Activated T-helper 1 cell treated with anti-CD3 and anti-CD28 coated beads, Interleukin-12 subunit alpha, Interleukin-12 subunit beta, Interleukin-2, Interleukin-4 antibody, amounts not matched to agents 30 ng/mL and 10 ng/mL and 1 ng/mL, durations not matched to agents 14 hours and 24 hours and 36 hours (primary cell): ENCODE data around the gene DUSP9. TPM values are rescaled to one million over a fixed set of nuclear protein-coding genes. Genes with fewer than 3 reads are reported as not detected.
A peak's percentile ranks its signal among the peaks of the same experiment; 100 is the strongest.
"Not testable (repeated sequence)": the region's sequence is repeated elsewhere in the genome, so short reads cannot be mapped to it uniquely, and the experiment has no call there.

Experiments
- DNase-seq: peaks from one replicate; pipeline ENCODE4 v3.0.0; 2021; ENCODE audit warnings: low spot score
- H3K27ac Mint-ChIP-seq: one replicate; pipeline ENCODE4 v1.8.0; 2021; ENCODE audit warnings: mild to moderate bottlenecking, mixed read lengths
- H3K27me3 Mint-ChIP-seq: one replicate; pipeline ENCODE4 v1.8.0; 2022; ENCODE audit warnings: mild to moderate bottlenecking, moderate library complexity, mixed read lengths; ENCODE audit not compliant: insufficient read depth
- H3K36me3 Mint-ChIP-seq: one replicate; pipeline ENCODE4 v1.8.0; 2021; ENCODE audit warnings: low read depth, mixed read lengths
- H3K4me1 Mint-ChIP-seq: one replicate; pipeline ENCODE4 v1.8.0; 2021; ENCODE audit warnings: low read depth, mixed read lengths
- H3K4me3 Mint-ChIP-seq: one replicate; pipeline ENCODE4 v1.8.0; 2021; ENCODE audit warnings: mild to moderate bottlenecking, moderate library complexity, mixed read lengths
- H3K9me3 Mint-ChIP-seq: one replicate; pipeline ENCODE4 v1.8.0; 2021; ENCODE audit warnings: mixed read lengths
- intact Hi-C: fragments of 100-400 bp; cut with micrococcal nuclease; formaldehyde crosslinking; loops from one replicate; pipeline ENCODE4 v1.15.1; 2024
- total RNA-seq: library from RNA; stranded (reverse); gene quantifications from 2 replicates; pipeline ENCODE4 v1.2.3, GENCODE V29; 2022

Gene DUSP9
- total RNA-seq, 1 donor from 2014 or later, result 0.10 TPM

DNA sequence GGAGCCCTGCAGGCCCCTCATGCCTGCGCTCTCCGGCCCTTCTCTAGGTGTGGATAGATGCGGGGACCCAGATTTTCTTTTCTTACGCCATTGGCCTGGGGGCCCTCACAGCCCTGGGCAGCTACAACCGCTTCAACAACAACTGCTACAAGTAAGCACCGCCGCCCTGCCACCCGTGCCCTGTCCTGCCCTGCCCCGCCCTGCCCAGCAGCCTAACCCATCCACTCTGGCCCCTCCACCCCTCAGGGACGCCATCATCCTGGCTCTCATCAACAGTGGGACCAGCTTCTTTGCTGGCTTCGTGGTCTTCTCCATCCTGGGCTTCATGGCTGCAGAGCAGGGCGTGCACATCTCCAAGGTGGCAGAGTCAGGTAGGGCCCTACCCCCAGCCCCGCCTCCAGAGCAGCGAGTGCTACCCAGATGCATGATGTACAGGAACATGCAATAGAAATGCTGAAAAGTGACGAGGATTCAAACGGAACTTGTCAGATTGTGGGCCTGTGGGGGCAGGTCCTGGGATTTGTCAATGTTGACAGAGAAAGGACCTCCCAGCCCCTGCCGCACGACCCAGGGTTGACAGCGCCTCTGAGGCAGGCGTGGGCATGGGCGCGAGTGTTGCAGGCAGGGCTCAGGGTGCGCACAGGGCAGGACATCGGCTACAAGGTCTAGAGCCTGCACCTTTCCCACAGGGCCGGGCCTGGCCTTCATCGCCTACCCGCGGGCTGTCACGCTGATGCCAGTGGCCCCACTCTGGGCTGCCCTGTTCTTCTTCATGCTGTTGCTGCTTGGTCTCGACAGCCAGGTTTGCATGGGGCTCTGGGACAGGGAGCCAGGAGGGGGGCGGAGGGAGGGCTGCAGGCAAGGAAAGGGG is 46.4 kb downstream of the DUSP9 start:
- intact Hi-C loops, result no loop called here
- Mint-ChIP-seq H3K9me3 (no peaks in the 10 kb centered on the region), H3K27me3 (no peaks in the 10 kb centered on the region), H3K4me1 (no peaks in the 10 kb centered on the region), H3K27ac (no peak overlapping the region), H3K4me3 (no peak overlapping the region), H3K36me3 (peaks cover 6% of the 10 kb centered on the region)
- no peak for DNase-seq

DNA sequence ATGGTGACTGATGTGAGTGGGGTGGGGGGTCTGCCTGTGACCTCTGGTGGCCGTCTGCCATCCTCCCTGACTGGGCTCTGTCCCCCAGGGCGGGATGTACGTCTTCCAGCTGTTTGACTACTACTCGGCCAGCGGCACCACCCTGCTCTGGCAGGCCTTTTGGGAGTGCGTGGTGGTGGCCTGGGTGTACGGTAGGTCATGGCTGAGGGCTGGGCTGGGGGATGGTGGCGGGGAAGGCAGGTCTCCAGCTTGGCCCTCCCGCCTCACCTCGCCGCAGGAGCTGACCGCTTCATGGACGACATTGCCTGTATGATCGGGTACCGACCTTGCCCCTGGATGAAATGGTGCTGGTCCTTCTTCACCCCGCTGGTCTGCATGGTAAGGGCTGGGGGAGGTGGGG is 47.3 kb downstream of the DUSP9 start:
- H3K27me3 Mint-ChIP-seq, H3K4me1 Mint-ChIP-seq, H3K9me3 Mint-ChIP-seq, H3K27ac Mint-ChIP-seq, DNase-seq, H3K4me3 Mint-ChIP-seq, intact Hi-C loops: not testable (repeated sequence)
- peaks cover 10% of the 10 kb centered on the region for H3K36me3 Mint-ChIP-seq

DNA sequence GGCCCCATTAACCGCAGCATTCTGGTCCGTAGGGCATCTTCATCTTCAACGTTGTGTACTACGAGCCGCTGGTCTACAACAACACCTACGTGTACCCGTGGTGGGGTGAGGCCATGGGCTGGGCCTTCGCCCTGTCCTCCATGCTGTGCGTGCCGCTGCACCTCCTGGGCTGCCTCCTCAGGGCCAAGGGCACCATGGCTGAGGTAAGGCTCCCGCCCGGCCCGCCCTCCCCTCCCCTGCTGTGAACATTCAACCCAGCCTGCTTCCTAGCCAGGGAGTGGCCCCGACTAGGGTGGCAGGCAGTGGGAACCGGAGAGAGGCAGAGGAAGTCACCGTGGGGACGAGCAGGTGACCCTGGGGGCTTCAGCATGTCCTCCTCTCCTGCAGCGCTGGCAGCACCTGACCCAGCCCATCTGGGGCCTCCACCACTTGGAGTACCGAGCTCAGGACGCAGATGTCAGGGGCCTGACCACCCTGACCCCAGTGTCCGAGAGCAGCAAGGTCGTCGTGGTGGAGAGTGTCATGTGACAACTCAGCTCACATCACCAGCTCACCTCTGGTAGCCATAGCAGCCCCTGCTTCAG is 47.8 kb downstream of the DUSP9 start:
- H3K27ac Mint-ChIP-seq, result no peak overlapping the region
- intact Hi-C loops, result no loop called here

DNA sequence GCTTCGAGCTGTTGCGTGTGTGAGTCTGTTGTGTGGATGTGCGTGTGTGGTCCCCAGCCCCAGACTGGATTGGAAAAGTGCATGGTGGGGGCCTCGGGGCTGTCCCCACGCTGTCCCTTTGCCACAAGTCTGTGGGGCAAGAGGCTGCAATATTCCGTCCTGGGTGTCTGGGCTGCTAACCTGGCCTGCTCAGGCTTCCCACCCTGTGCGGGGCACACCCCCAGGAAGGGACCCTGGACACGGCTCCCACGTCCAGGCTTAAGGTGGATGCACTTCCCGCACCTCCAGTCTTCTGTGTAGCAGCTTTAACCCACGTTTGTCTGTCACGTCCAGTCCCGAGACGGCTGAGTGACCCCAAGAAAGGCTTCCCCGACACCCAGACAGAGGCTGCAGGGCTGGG is 49.1 kb downstream of the DUSP9 start:
- H3K4me3 Mint-ChIP-seq, result no peak overlapping the region
- no peaks in the 10 kb centered on the region for H3K4me1 Mint-ChIP-seq
- DNase-seq, result no peak
- no peaks in the 10 kb centered on the region for H3K27me3 Mint-ChIP-seq
- H3K36me3 Mint-ChIP-seq, result peaks cover 14% of the 10 kb centered on the region
- no peaks in the 10 kb centered on the region for H3K9me3 Mint-ChIP-seq
- intact Hi-C loops, result no loop called here
- H3K27ac Mint-ChIP-seq, result no peak overlapping the region

More for the DNA sequence above, 47.8 kb downstream of the DUSP9 start:
- peaks cover 10% of the 10 kb centered on the region for H3K36me3 Mint-ChIP-seq
- H3K4me1 Mint-ChIP-seq, result no peaks in the 10 kb centered on the region
- H3K27me3 Mint-ChIP-seq, result no peaks in the 10 kb centered on the region
- no peaks in the 10 kb centered on the region for H3K9me3 Mint-ChIP-seq
- DNase-seq, result no peak
- no peak overlapping the region for H3K4me3 Mint-ChIP-seq

DNA sequence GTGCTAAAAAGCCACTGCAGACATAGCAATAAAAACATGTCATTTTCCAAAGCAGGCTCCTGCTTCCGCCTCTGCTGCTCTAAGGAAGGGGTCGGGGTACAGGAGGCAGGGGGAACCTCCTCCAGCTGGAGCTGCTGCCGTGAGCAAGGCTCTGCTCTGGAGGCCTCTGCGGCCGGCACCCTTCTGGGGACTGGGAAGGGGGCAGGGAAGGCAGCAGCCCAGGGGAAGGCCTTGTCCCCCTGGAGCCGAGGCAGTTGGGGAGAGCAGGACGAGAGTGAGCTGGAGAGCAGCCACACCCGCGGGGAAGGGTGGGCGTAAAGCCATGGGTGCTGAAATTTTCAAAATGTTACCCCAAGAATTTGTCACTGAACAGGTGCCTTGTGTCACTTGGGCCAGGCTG is 49.5 kb downstream of the DUSP9 start:
- peaks cover 14% of the 10 kb centered on the region for H3K36me3 Mint-ChIP-seq
- H3K27ac Mint-ChIP-seq, H3K27me3 Mint-ChIP-seq, H3K4me3 Mint-ChIP-seq, DNase-seq, H3K4me1 Mint-ChIP-seq, intact Hi-C loops, H3K9me3 Mint-ChIP-seq: not testable (repeated sequence)

DNA sequence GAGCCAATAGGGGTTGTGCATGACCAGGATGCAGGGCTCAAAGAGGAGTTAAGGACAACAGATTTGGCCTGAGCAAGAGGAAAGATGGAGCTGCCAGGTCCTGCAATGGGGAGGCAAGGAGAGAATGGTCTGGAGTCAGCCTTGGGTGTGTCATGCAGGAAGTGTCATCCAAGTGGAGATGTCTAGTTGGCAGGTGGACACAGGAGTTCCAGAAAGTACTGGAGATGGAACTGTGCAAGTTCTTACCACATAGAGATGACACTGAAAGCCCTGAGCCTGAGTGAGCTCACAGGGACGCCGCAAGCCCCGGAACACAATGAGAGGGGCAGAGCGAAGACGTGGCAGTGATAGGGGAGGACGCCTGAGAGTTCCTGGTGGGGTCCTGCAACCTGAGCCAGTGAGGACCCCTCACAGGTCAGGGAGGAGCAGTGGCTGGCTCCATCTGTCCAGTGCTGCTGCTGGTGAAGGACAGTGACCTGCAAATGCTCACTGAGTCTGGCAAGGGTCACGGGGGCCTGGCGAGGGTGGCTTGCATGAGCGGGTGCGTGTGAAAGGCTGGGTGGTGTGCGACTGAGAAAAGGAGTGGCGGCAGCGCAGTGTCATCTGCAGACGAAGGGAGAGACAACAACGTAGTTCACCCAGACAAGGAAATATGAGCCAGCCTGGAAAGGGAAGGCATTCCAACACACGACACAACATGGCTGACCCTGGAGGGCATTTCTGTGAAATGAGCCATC is 50.2 kb downstream of the DUSP9 start:
- DNase-seq, H3K4me1 Mint-ChIP-seq: not testable (repeated sequence)

DNA sequence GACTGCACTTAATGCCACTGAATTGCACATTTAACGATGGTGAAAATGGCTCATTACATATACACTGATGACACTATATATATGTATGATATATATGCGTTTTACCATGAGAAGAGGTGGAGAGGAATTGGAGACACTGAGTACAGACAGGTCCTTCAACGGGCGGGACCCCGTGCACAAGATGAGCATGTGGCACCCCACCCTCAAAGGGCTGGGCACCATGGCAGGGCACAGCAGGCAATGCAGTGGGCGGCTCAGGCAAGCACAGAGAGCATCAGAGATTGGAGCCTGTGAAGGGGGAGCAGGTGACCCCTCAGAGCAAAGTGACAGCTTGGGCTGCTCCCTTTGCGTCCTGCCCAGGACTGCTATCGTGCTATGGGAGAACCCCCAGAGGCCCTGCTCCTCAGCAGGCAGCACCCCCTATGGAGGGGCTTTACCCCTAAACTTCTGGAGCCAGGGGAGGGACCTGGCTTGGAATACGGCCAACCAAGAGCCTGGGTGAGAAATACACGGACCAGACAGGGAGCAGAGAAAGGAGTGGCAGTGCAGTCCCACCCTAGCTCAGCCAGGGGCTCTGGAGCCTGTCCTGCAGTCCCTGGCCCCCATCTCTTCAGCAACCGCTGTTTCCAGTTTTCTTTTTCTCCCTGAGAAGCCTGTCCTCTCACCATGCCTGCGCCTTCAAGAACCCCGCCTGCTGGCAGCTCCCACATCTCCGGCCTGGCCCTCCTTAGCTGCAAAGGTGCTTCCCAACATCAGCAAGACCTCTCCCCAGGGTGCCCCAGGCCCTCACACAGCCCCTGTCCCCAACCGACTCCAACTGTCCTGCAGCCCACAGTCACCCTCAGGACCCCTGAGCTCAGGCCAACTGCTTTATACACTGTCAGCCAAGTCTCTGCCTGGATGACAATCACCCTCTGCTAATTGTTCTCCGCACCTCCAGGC is 51.2 kb downstream of the DUSP9 start:
- no peak for DNase-seq
- Mint-ChIP-seq H3K4me1 (no peaks in the 10 kb centered on the region), H3K36me3 (peaks cover 14% of the 10 kb centered on the region), H3K4me3 (no peak overlapping the region), H3K27ac (peak overlapping the region; percentile 55), H3K9me3 (no peaks in the 10 kb centered on the region), H3K27me3 (no peaks in the 10 kb centered on the region)
- intact Hi-C loops, result no loop called here

More for the DNA sequence above, 50.2 kb downstream of the DUSP9 start:
- H3K9me3 Mint-ChIP-seq, H3K27me3 Mint-ChIP-seq, H3K4me3 Mint-ChIP-seq, H3K27ac Mint-ChIP-seq, intact Hi-C loops: not testable (repeated sequence)
- peaks cover 14% of the 10 kb centered on the region for H3K36me3 Mint-ChIP-seq

DNA sequence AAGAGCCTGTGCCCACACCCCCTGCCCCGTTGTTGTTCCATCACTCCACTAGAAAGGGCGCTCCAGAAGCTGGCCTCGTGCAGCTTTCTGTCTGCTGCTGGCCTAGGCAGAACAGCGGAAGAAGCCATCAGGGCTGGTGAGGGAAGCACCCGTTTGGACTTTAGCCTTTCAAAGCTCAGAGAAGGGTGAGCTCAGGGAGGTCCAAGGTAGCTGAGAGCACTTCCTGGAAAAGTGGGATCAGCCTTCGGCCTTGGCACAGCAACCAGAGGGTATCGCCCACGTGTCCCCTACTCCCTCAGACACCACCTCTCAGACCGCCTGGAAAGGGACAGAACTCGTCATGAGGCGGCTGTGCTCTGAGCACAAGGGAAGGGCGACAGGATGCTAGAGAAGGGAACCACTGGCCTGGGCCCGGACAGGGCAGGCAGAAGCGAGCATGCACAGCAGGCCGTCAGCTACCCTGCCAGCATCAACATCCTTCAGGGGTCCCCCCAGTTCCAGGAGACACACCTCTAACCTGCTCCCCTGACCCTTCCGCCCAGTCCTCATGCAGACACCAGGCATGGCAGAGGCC is 52.3 kb downstream of the DUSP9 start:
- H3K4me1 Mint-ChIP-seq, H3K4me3 Mint-ChIP-seq, H3K27me3 Mint-ChIP-seq, DNase-seq, H3K9me3 Mint-ChIP-seq, H3K27ac Mint-ChIP-seq, intact Hi-C loops: not testable (repeated sequence)
- H3K36me3 Mint-ChIP-seq, result peaks cover 15% of the 10 kb centered on the region

DNA sequence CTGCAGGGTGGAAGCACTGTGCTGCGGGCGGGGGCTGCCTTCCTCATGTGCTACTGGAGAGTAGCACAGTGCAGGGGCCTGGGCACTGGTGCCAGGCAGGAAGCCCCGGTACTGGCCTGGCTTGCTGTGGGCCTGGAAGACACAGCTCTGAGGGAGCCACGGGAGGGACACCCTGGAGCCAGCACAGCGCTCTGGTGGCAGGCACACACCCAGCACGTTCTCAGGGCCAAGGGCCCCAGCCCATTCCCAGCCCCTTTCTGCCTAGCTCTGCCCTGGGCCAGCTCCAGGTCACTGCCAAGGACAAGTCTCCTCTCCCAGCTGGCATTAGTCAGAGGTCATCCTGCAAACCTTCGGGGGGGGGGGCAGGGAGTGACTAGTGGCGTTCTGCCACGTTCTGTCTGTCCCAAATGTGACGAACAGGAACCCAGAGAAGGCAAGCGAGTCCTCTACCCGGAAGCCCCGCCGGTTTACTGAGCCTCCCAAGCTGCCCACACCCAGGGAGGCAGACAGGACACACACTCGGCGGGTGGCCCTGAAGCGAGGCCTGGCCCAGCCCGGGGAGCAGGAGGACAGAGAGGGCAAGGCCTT is 52.9 kb downstream of the DUSP9 start:
- H3K4me1 Mint-ChIP-seq, H3K27ac Mint-ChIP-seq, H3K27me3 Mint-ChIP-seq, H3K4me3 Mint-ChIP-seq, DNase-seq, H3K9me3 Mint-ChIP-seq, intact Hi-C loops: not testable (repeated sequence)
- peaks cover 15% of the 10 kb centered on the region for H3K36me3 Mint-ChIP-seq

DNA sequence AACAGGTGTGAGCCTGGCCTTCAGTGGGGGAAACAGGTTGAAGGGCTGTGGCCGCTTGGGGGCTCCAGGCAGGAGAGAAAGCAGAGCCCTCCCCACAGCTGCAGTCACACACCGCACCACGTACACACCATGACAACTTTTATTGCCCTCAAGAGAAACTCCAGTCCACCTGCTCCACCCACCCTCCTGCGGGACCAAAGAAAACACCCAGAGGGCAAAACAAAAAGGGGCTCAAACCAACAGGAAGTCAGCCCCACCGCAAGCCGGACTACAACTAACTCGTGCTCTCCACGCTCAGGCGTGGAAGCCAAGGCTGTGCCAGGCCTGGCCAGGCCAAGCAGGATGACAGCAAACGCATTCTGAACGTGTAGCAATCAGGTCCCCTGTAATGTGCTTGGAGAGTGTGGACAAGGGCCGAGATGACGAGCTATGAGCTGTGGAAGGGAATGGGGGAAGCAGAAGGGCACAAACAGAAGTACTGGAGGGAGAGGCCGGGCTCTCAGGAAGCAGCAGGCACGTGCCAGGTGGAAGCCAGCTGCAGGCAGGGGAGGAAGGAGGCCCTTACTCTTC is 53.5 kb downstream of the DUSP9 start:
- Mint-ChIP-seq H3K4me3 (no peak overlapping the region), H3K27me3 (no peaks in the 10 kb centered on the region), H3K9me3 (no peaks in the 10 kb centered on the region), H3K27ac (no peak overlapping the region), H3K36me3 (peaks cover 15% of the 10 kb centered on the region), H3K4me1 (no peaks in the 10 kb centered on the region)
- intact Hi-C loops, result no loop called here
- DNase-seq, result no peak
